B cell (primary cell): Measurements from ENCODE around the gene LRRC55. TPM values are rescaled to one million over a fixed set of nuclear protein-coding genes. Genes with fewer than 3 reads are reported as not detected.

Source experiments
- ATAC-seq: fragments of 200-7000 bp; cut with Tn5 transposase; one replicate; pipeline ENCODE4 v1.10.0; 2021; ENCODE audit warnings: low read depth, mild to moderate bottlenecking, moderate number of reproducible peaks, moderate library complexity
- CTCF ChIA-PET: fragments of 350-600 bp; sonication (Branson Sonifier 250); formaldehyde crosslinking; loops from one replicate; lab custom pipeline; 2021; ENCODE audit warnings: antibody characterized with exemption, inconsistent platforms; lab: Charles Lee
- POLR2A ChIA-PET: fragments of 350-600 bp; sonication (Branson Sonifier 250); formaldehyde crosslinking; loops from one replicate; lab custom pipeline; 2021; ENCODE audit warnings: antibody characterized with exemption; lab: Charles Lee
- DNase-seq: peaks from one replicate; pipeline ENCODE4 v3.0.0; 2013
- H2AFZ ChIP-seq: 2 replicates; pipeline ENCODE4 v1.6.1; 2012; ENCODE audit warnings: mild to moderate bottlenecking, low read depth, low read length; ENCODE audit not compliant: insufficient read depth, poor library complexity, severe bottlenecking
- H3K27ac ChIP-seq, 2 donors: 1 replicate in 1 of 2; 2 replicates in 1 of 2; pipeline ENCODE4 v1.5.1; 2012 to 2013; ENCODE audit warnings: low read length in 2 of 2, mild to moderate bottlenecking in 2 of 2, moderate library complexity in 1 of 2
- H3K27me3 ChIP-seq, 4 experiments: fragments of 200-600 bp in 1 of 4; sonication (generic) in 1 of 4; replicated peaks in 1 of 4; 1 replicate in 2 of 4; 2 replicates in 2 of 4; pipeline versions ENCODE4 v1.6.1 to v1.7.0; 2013 to 2016; ENCODE audit warnings: low read length in 3 of 4, mild to moderate bottlenecking in 2 of 4, mixed read lengths in 1 of 4, moderate library complexity in 1 of 4; ENCODE audit not compliant: insufficient read depth in 4 of 4, control insufficient read depth in 3 of 4; ENCODE audit errors: control extremely low read depth in 1 of 4
- H3K36me3 ChIP-seq, 2 experiments: replicated peaks in 1 of 2; 1 replicate in 1 of 2; 2 replicates in 1 of 2; pipeline versions ENCODE4 v1.6.1 to v1.7.1; 2013; ENCODE audit warnings: low read length in 1 of 2; ENCODE audit not compliant: insufficient read depth in 2 of 2, control insufficient read depth in 1 of 2; ENCODE audit errors: control extremely low read depth in 1 of 2, extremely low read depth in 1 of 2
- H3K4me1 ChIP-seq, 2 donors: fragments of 200-600 bp in 1 of 2; sonication (generic) in 1 of 2; 1 replicate in 1 of 2; 2 replicates in 1 of 2; pipeline versions ENCODE4 v1.5.1 to v1.6.1; 2013 to 2017; ENCODE audit warnings: low read length in 2 of 2; ENCODE audit not compliant: control insufficient read depth in 2 of 2, insufficient read depth in 2 of 2
- H3K4me2 ChIP-seq: replicated peaks from 2 replicates; pipeline ENCODE3; 2012; ENCODE audit warnings: mild to moderate bottlenecking, low read depth, low read length; ENCODE audit not compliant: poor library complexity, severe bottlenecking
- H3K4me3 ChIP-seq, 5 experiments: fragments of 200-600 bp in 1 of 5; sonication (generic) in 1 of 5; 1 replicate in 3 of 5; 2 replicates in 2 of 5; pipeline versions ENCODE4 v1.5.1 to v1.7.0; 2011 to 2016; ENCODE audit warnings: low read length in 4 of 5, mild to moderate bottlenecking in 4 of 5, low read depth in 2 of 5, control low read depth in 1 of 5, moderate library complexity in 1 of 5; ENCODE audit not compliant: insufficient read depth in 1 of 5; ENCODE audit errors: control extremely low read depth in 1 of 5, extremely low read depth in 1 of 5
- H3K79me2 ChIP-seq: fragments of 200-600 bp; sonication (generic); one replicate; pipeline ENCODE4 v1.6.0; 2016; ENCODE audit warnings: low read length; ENCODE audit not compliant: control insufficient read depth, insufficient read depth
- H3K9ac ChIP-seq: fragments of 200-600 bp; sonication (generic); 2 replicates; pipeline ENCODE4 v1.6.1; 2017; ENCODE audit warnings: mild to moderate bottlenecking, low read length, moderate library complexity
- H3K9me3 ChIP-seq, 3 donors: one replicate each; pipeline versions ENCODE4 v1.6.1 to v1.7.1; 2013; ENCODE audit warnings: low read length in 2 of 3; ENCODE audit not compliant: control insufficient read depth in 2 of 3, insufficient read depth in 1 of 3; ENCODE audit errors: control extremely low read depth in 1 of 3
- H4K20me1 ChIP-seq: 2 replicates; pipeline ENCODE4 v1.6.0; 2012; ENCODE audit warnings: mild to moderate bottlenecking, low read length; ENCODE audit not compliant: insufficient read depth, control insufficient read depth, poor library complexity, severe bottlenecking
- H3K27ac Mint-ChIP-seq: one replicate; pipeline ENCODE4 v1.8.0; 2021; ENCODE audit warnings: mixed read lengths
- H3K27me3 Mint-ChIP-seq: one replicate; pipeline ENCODE4 v1.8.0; 2021; ENCODE audit warnings: mixed read lengths
- H3K4me1 Mint-ChIP-seq: one replicate; pipeline ENCODE4 v1.8.0; 2021; ENCODE audit warnings: mixed read lengths
- H3K4me3 Mint-ChIP-seq: one replicate; pipeline ENCODE4 v1.8.0; 2021; ENCODE audit warnings: mixed read lengths
- H3K9me3 Mint-ChIP-seq: one replicate; pipeline ENCODE4 v1.8.0; 2022; ENCODE audit warnings: mixed read lengths; ENCODE audit not compliant: insufficient read depth
- CTCF ChIP-seq: fragments of 200-600 bp; IDR thresholded peaks from one replicate; pipeline ENCODE4 v1.8.0; 2022; ENCODE audit warnings: antibody characterized with exemption, mild to moderate bottlenecking
- EZH2 ChIP-seq: IDR thresholded peaks from 2 replicates; pipeline ENCODE4 v1.6.1; 2012; ENCODE audit warnings: borderline replicate concordance, low read depth, mild to moderate bottlenecking, moderate library complexity, low read length; ENCODE audit not compliant: insufficient read depth, poor library complexity, severe bottlenecking
- WGBS: methylation state at CpG from one replicate; pipeline ENCODE4 v1.1.5; 2013; ENCODE audit warnings: missing lambda C conversion rate; ENCODE audit not compliant: insufficient coverage; 5-methylcytosine and 5-hydroxymethylcytosine counted together
- intact Hi-C: fragments of 100-400 bp; cut with micrococcal nuclease; formaldehyde crosslinking; loops from one replicate; pipeline ENCODE4 v1.10.0; 2022
- polyA plus RNA-seq: library from polyadenylated mRNA; depleted of rRNA; stranded (reverse); fragments of >200 nt; gene quantifications from 2 replicates; pipeline ENCODE4 v1.2.3, GENCODE V29; 2012
- total RNA-seq, 2 donors: library from RNA; stranded (reverse); fragments of 120-200 nt in 1 of 2; gene quantifications; 1 replicate in 1 of 2; 2 replicates in 1 of 2; pipeline versions ENCODE4 v1.2.3 to v1.2.4, GENCODE V29; 2013 to 2022

LRRC55 gene
- total and polyA plus RNA-seq, 2 donors (not counting 1 experiment from before 2014, with no cell fraction given), result not detected

GRCh38 chr11:57175478-57175877, 6.3 kb upstream of the LRRC55 start:
- Histone ChIP-seq H3K9me3 (peaks cover 0 to 1% (median 0%) of the 10 kb centered on the region in 3 donors), H2AFZ (no peak overlapping the region), H3K27me3 (peaks cover 0 to 7% (median 3%) of the 10 kb centered on the region in 4 experiments), H3K4me1 (no peaks in the 10 kb centered on the region), H3K9ac (no peak overlapping the region), H3K36me3 (no peaks in the 10 kb centered on the region), H4K20me1 (no peaks in the 10 kb centered on the region), H3K27ac (no peak overlapping the region), H3K4me2 (no peak overlapping the region), H3K79me2 (no peaks in the 10 kb centered on the region), H3K4me3 (no peak overlapping the region)
- ATAC-seq (no peak), DNase-seq (no peak)
- Mint-ChIP-seq H3K4me1 (no peaks in the 10 kb centered on the region), H3K9me3 (no peaks in the 10 kb centered on the region), H3K27me3 (peaks cover 27% of the 10 kb centered on the region), H3K27ac (no peak overlapping the region), H3K4me3 (no peak overlapping the region)
- intact Hi-C loops, result no loop called here
- TF ChIP-seq CTCF (no peak), EZH2 (no peak)
- ChIA-PET CTCF (no interaction called here), POLR2A (no interaction called here)

GRCh38 chr11:57178334-57178733, 3.4 kb upstream of the LRRC55 start:
- Histone ChIP-seq H3K4me2 (no peak overlapping the region), H3K4me3 (no peak overlapping the region), H3K4me1 (no peaks in the 10 kb centered on the region), H4K20me1 (no peaks in the 10 kb centered on the region), H3K36me3 (no peaks in the 10 kb centered on the region), H3K79me2 (no peaks in the 10 kb centered on the region), H3K9me3 (peaks cover 0 to 14% (median 1%) of the 10 kb centered on the region in 3 donors), H3K27me3 (peaks cover 0 to 20% (median 6%) of the 10 kb centered on the region in 4 experiments), H3K9ac (no peak overlapping the region), H3K27ac (no peak overlapping the region), H2AFZ (no peak overlapping the region)
- TF ChIP-seq EZH2 (no peak), CTCF (no peak)
- Mint-ChIP-seq H3K9me3 (no peaks in the 10 kb centered on the region), H3K27me3 (peaks cover 40% of the 10 kb centered on the region), H3K4me3 (no peak overlapping the region), H3K4me1 (no peaks in the 10 kb centered on the region), H3K27ac (no peak overlapping the region)
- no CpG with 5 or more reads among the region's 2 CpGs for WGBS
- ChIA-PET POLR2A (no interaction called here), CTCF (no interaction called here)
- intact Hi-C loops, result no loop called here
- DNase-seq (no peak), ATAC-seq (no peak)
